ENCODE data around the gene ACACB.

DNA sequence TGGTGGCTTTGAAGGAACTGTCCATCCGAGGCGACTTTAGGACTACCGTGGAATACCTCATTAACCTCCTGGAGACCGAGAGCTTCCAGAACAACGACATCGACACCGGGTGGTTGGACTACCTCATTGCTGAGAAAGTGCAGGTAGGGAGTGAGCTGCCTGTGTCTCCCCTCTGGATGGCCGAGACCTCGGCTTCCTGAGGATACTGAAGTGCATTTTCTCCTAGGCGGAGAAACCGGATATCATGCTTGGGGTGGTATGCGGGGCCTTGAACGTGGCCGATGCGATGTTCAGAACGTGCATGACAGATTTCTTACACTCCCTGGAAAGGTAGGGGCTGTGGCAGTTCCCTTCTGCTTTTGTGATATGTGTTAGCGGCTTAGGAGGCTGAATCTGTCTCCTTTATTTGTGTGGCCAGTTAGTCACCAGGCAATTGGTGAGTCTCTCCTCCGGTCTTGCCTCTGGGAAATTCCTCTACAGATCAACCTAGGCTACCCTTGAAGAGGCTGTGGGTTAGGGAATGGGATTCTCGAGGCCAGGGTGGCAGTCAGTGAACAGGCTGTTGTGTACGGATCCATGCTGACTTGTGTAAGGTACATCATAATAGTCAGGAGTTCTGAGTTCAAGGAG lies 75.3 kb downstream of the ACACB start:
- no peak for TF ChIP-seq EZH2 (IDR thresholded peaks at IDR 0.05; ENCODE audit: low read depth, unreplicated experiment)
- TF ChIP-seq POLR2AphosphoS5 (IDR thresholded peaks at IDR 0.05; ENCODE audit: low read depth) = no peak
- TF ChIP-seq, protein P1, sequence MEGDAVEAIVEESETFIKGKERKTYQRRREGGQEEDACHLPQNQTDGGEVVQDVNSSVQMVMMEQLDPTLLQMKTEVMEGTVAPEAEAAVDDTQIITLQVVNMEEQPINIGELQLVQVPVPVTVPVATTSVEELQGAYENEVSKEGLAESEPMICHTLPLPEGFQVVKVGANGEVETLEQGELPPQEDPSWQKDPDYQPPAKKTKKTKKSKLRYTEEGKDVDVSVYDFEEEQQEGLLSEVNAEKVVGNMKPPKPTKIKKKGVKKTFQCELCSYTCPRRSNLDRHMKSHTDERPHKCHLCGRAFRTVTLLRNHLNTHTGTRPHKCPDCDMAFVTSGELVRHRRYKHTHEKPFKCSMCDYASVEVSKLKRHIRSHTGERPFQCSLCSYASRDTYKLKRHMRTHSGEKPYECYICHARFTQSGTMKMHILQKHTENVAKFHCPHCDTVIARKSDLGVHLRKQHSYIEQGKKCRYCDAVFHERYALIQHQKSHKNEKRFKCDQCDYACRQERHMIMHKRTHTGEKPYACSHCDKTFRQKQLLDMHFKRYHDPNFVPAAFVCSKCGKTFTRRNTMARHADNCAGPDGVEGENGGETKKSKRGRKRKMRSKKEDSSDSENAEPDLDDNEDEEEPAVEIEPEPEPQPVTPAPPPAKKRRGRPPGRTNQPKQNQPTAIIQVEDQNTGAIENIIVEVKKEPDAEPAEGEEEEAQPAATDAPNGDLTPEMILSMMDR (conservative IDR thresholded peaks at IDR 0.05; ENCODE audit: low read depth in 2 of 2) = no peak
- TF ChIP-seq EZH2phosphoT487 (IDR thresholded peaks at IDR 0.05; ENCODE audit: unreplicated experiment) = no peak
- no peak for TF ChIP-seq CREB1 (CRISPR knock-in tag; IDR thresholded peaks at IDR 0.05; ENCODE audit: low read depth)
- TF ChIP-seq, protein P2, sequence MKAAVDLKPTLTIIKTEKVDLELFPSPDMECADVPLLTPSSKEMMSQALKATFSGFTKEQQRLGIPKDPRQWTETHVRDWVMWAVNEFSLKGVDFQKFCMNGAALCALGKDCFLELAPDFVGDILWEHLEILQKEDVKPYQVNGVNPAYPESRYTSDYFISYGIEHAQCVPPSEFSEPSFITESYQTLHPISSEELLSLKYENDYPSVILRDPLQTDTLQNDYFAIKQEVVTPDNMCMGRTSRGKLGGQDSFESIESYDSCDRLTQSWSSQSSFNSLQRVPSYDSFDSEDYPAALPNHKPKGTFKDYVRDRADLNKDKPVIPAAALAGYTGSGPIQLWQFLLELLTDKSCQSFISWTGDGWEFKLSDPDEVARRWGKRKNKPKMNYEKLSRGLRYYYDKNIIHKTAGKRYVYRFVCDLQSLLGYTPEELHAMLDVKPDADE (IDR thresholded peaks at IDR 0.05) = no peak
- TF ChIP-seq, protein P3, sequence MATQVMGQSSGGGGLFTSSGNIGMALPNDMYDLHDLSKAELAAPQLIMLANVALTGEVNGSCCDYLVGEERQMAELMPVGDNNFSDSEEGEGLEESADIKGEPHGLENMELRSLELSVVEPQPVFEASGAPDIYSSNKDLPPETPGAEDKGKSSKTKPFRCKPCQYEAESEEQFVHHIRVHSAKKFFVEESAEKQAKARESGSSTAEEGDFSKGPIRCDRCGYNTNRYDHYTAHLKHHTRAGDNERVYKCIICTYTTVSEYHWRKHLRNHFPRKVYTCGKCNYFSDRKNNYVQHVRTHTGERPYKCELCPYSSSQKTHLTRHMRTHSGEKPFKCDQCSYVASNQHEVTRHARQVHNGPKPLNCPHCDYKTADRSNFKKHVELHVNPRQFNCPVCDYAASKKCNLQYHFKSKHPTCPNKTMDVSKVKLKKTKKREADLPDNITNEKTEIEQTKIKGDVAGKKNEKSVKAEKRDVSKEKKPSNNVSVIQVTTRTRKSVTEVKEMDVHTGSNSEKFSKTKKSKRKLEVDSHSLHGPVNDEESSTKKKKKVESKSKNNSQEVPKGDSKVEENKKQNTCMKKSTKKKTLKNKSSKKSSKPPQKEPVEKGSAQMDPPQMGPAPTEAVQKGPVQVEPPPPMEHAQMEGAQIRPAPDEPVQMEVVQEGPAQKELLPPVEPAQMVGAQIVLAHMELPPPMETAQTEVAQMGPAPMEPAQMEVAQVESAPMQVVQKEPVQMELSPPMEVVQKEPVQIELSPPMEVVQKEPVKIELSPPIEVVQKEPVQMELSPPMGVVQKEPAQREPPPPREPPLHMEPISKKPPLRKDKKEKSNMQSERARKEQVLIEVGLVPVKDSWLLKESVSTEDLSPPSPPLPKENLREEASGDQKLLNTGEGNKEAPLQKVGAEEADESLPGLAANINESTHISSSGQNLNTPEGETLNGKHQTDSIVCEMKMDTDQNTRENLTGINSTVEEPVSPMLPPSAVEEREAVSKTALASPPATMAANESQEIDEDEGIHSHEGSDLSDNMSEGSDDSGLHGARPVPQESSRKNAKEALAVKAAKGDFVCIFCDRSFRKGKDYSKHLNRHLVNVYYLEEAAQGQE (IDR thresholded peaks at IDR 0.05; ENCODE audit: unreplicated experiment) = no peak
- TF ChIP-seq NANOG (IDR thresholded peaks at IDR 0.05; ENCODE audit: borderline replicate concordance) = no peak
- TF ChIP-seq JUNB (IDR thresholded peaks at IDR 0.05; ENCODE audit: unreplicated experiment) = no peak
- no peak for TF ChIP-seq STAT1 (IDR thresholded peaks at IDR 0.05; ENCODE audit: unreplicated experiment)
- TF ChIP-seq ZNF462 (CRISPR knock-in tag; IDR thresholded peaks at IDR 0.05) = no peak
- no peak for TF ChIP-seq ZNF331 (CRISPR knock-in tag; IDR thresholded peaks at IDR 0.05; ENCODE audit: low read depth)
- no peak for TF ChIP-seq ZNF114 (CRISPR knock-in tag; IDR thresholded peaks at IDR 0.05)

All from GM23338 (cell line).